ENCODE results near the gene CTNNA1.

CTNNA1 gene

DNA sequence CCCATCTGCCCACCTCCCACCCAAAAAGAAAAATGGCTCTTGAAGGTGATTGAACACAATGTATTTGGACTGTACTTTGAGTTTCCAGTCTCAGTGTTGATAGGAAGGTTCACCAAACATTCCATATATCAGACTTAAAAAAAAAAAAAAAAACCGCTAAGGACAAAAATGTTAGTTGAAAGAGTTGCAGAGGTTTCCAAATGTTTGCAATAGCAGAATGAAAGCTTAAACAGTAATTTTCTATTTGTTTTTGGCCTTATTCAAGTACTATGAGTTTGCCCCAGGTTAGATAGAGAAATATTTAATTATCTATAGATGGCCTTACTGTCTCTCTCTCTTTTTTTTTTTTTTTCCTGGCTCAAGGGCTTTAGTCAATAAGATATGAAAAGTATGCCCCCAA is 115.8 kb downstream of the CTNNA1 start:
- no peak for DNase-seq

DNA sequence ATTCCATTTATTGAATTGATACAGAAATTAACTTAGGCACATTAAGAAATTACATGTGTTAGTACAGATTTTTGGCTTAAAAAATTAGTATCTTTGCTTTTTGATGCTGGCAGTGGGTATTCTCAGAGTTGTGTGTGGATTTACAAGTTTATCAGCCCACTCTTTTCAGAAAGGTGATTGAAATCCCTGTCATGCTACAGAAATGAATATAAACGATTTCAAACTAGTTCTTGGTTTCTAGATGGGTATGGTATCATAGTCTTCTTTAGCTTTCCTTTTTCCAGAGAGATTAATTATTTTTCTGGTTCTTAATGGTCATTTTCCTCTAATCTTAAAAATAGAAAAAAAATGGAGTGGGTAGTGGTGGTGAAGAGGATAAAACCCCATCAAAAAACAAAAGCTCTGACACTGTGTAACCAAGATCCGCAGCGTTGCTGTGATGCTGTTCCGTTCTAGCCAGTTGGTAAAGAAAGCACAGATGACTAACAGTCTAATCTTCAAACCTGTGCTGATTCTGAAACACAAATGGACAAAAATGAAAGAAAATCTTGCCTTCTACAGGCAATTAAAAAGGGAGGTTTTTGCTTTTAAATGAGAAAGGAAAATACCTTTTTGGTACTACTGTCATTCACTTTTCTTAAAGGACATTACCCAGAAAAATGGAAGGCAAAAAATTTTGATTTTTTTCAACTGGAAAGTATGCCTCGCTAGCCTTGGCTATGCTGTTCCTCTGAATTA is 116.7 kb downstream of the CTNNA1 start:
- peak in 1 of 2 experiments; percentile 37 for DNase-seq

GRCh38 chr5:138870611-138871010 is 117.4 kb downstream of the CTNNA1 start:
- DNase-seq = peak; percentile 20 to 36

- DNase-seq = peak in 1 of 2 experiments; percentile 31
Observed at GRCh38 chr5:138872841-138873465, 119.7 kb downstream of the CTNNA1 start.

- peak; percentile 32 to 58 for DNase-seq
Observed at GRCh38 chr5:138873466-138874221, 120.4 kb downstream of the CTNNA1 start.

DNA sequence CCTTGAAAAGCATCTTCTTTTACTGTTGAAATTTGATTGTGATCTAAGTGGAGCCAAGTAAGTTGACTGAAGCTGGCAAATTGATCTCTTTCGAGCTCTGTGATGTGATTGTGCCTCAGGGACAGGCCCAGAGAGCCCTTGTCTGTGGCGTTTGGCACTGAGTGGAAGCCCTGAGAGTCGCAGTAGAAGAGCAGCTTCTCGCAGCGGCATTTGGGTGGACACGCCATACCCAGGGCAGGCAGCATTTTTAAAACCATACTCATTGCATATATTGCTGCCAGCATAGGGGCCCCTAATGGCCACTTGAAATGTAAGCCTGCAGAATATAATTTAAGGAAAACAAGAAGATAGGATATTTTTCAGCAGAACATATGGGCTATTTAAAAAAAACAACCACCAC is 121.0 kb downstream of the CTNNA1 start:
- peak in 1 of 2 experiments; percentile 67 for DNase-seq

DNA sequence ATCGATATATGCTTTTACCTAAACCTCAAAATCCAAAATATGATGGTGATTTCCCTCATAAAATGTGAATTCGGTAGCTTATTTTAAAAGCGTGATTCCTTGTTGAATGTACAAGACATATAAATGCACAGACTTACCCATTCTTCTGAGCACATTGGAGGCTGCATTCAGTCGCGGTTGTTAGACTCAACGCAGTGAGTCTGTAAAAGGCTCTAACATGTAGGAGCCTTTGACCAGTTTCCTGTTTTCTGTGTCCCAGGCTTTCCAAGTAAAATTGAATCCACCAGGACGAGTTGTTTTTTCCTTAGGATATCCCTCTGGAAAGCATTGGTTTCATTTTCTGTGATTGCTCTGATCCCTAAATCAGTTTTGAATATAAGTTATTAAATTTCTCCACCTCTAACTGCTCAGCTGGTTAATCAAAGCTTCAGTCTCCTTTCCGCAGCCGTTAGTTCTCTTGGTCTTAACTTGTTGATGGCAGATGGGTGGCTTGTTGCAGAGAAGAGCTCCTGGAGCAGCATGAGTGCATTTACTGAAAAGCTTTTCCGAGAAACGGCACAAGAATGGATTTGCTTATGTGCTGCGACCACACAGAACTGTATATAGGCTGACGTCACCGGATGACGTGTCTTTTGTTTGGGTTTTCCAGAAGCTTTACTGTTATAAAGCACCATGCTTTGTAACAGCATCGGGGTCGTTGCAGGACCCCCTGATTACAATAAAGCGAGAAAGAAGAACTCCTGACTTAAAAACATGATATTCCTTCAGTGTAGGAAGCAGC is 121.7 kb downstream of the CTNNA1 start, which contains the start of gene LRRTM2:
LRRTM2 (minus strand) TSS at position 565 of the 781 bp plus-strand sequence; CDS start at position 141, 424 bp downstream.
- peak; percentile 74 to 81 for DNase-seq

DNA sequence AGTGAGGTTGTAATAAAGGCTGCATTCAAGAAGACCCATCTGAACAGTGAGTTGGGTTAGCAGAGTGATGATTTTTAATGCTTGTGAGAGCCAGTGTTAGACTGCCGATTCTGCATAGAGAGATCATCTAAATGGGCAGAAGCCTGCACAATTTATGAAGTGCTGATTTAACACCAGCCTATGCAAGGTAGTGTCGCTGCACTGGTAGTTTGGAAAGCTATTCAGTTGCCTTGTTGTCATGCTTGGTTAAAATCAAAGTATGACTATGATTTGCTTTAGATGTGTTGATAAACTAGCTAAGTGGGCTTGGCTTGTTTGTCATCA is 122.3 kb downstream of the CTNNA1 start:
- no peak for DNase-seq

- no peak for DNase-seq
Observed at GRCh38 chr5:138875946-138876345, 122.7 kb downstream of the CTNNA1 start.

DNA sequence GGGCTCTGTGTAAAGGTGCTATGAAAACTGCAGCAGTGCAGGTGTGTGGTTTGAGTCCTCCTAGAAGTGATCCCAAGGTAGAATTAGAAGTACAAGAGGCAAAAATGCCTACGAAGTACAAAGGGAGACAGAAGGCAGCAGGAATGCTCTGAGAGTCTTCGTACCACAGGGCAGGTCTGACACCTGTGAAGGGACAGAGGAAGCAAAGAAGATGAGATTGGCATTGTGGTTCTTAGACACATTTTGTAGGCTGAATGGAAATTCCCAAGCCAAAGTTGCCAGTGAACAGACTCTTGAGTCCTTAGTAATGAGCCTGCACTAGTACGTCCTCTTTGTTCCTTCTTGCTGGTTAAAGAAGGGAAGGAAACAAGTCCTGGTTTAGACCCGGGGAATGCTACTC is 123.6 kb downstream of the CTNNA1 start:
- no peak for DNase-seq

GRCh38 chr5:138878437-138879235 is 125.4 kb downstream of the CTNNA1 start:
- no peak for DNase-seq

DNA sequence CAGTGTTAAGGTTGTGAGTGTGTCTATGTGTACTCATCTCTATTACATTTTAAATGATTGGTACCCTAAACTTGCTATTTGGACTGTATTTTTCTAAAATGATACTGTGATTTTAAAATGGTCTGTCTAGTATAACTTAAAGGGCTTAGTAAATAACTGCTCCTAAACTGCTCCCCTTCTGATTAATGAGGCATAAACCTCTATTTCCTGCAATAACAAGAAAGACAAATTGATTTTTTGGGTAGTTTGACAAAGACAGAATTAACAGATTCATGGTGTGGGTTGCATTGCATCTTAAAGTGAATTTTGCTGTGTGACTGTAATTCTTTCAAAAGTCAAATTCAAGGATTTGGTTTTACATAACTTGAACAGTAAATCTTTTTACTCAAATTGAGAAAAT is 130.0 kb downstream of the CTNNA1 start:
- DNase-seq = no peak

DNA sequence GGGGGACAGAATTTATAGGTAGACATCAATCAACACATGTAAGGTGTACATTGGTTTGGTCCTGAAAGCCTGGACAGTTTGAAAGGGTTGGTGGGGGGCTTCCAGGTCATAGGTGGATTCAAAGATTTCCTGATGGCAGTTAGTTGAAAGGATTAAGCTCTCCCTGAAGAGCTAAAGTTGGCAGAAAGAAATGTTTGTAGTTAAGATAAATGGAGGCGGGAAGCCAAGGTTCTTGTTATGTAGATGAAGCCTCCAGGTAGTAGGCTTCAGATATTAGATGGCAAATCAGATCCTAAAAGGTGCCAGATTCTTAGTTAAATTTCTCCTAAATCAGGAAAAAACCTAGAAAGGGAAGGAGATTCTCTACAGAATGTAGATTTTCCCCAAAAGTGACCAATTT is 130.9 kb downstream of the CTNNA1 start:
- no peak for DNase-seq

DNA sequence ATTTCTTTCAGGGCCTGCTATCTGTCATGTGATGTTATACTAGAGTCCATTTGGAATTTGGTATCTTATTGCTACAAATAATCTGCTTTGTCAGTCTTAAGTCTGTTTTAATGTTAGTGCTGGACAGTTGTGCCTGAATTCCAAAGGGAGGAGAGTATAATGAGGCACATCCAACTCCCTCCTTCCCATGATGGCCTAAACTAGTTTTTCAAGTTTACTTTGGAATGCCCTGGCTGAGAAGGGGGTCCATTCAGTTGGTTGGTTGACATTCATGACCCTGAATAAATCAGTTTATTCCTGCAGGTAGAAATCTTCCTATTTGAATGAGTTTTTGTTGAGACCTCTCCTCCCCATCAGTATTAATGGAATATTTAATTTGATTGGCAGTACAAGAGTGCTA is 131.3 kb downstream of the CTNNA1 start:
- DNase-seq = no peak

GRCh38 chr5:138889994-138890393 is 136.8 kb downstream of the CTNNA1 start:
- DNase-seq = no peak

DNA sequence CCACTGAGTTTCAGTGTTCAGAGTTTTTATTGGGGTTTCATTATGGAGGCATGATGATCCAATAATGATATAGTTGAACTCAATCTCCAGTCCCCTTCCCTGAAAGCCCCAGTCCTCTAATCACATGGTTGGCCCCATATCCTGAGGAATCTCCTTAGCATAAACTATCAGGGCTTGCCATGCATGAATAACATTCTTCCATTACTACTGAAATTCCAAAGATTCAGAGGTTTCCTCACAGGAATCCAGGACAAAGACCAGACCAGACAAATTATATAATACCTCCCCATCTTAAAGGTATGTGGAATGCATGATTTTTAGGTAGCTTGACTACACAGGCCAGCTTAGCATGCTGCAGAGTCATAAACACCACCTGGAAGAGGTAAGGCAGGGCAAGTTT is 137.4 kb downstream of the CTNNA1 start:
- no peak for DNase-seq

GRCh38 chr5:138895918-138896317 is 142.7 kb downstream of the CTNNA1 start:
- DNase-seq = no peak

DNA sequence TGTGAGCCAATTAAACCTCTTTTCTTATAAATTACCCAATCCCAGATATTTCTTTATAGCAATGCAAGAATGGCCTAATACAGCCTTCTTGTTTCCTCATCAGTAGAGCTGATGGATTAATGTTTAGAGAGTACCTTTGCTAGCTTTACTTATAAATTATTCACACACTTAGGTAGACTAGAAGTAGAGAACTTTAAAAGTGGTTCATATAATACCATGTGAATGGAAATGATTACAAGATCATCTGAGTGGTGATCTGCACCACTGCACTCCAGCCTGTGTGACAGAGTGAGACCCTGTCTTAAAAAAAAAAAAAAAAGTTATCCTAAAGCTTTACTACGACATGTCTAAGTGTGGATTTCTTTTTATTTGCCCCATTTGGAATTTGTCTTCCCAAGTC is 145.1 kb downstream of the CTNNA1 start:
- DNase-seq = no peak

DNA sequence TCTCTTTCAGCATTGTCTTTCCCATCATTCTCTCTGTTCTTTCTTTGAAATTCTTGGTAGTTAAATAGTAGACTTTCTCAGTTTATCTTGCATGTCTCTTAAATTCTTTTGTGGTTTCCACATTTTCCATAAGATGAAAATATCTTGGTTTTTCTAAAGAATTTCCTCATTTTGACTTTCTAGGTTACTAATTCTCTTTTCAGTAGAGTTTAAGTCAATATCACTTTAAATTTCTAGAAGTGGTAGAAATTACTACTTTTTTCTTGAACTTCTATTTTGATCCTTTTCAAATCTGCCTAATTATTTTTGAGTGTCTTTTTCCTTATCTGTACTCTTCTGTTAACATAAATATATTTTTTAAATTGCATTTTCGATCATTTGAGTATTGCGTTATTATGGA is 145.5 kb downstream of the CTNNA1 start:
- no peak for DNase-seq

GRCh38 chr5:138900281-138900965 is 147.2 kb downstream of the CTNNA1 start:
- DNase-seq = no peak

- no peak for DNase-seq
Observed at GRCh38 chr5:138901716-138902115, 148.5 kb downstream of the CTNNA1 start.

All from NCI-H524 (cell line).